Nephron progenitor cell (in vitro differentiated cells): ENCODE measurements around the gene KRT222.

ENCODE experiments used
- DNase-seq: peaks from one replicate; pipeline ENCODE4 v3.0.0; 2021
- H3K27ac Mint-ChIP-seq: 2 replicates; pipeline ENCODE4 v1.8.0; 2021; ENCODE audit warnings: mild to moderate bottlenecking, moderate library complexity, mixed read lengths
- H3K27me3 Mint-ChIP-seq: 2 replicates; pipeline ENCODE4 v1.8.0; 2021; ENCODE audit warnings: mild to moderate bottlenecking, low read depth, mixed read lengths; ENCODE audit not compliant: poor library complexity
- H3K36me3 Mint-ChIP-seq: 2 replicates; pipeline ENCODE4 v1.8.0; 2021; ENCODE audit warnings: low read depth, mixed read lengths
- H3K4me1 Mint-ChIP-seq: 2 replicates; pipeline ENCODE4 v1.8.0; 2021; ENCODE audit warnings: mixed read lengths
- H3K4me3 Mint-ChIP-seq: 2 replicates; pipeline ENCODE4 v1.8.0; 2021; ENCODE audit warnings: mild to moderate bottlenecking, moderate library complexity, mixed read lengths
- H3K9me3 Mint-ChIP-seq: 2 replicates; pipeline ENCODE4 v1.8.0; 2021; ENCODE audit warnings: mild to moderate bottlenecking, moderate library complexity, mixed read lengths
- TF ChIP-seq, protein P1 (sequence below): fragments of 200-600 bp; sonication (generic); IDR thresholded peaks from 2 replicates; pipeline ENCODE4 v1.5.0; 2021; ENCODE audit warnings: antibody characterized with exemption

KRT222 gene

DNA sequence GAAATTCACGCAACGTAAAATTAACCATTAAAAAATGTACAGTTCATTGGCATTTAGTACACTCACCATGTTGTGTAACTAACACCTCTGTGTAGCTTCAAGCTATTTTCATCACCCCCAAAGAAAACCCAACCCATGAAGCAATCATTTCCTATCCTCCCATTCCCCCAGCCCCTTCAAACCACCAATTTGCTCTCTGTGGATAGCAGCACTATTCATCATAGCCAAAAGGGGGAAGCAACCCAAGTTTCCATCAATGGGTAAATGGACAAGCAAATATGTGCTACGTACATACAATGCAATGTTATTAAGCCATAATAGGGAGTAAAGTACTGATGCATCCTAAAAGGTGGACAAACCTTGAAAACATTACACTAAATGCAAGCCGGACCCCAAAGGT lies 10.9 kb upstream of the KRT222 start:
- H3K27ac Mint-ChIP-seq, result no peak overlapping the region
- TF ChIP-seq, protein P1, sequence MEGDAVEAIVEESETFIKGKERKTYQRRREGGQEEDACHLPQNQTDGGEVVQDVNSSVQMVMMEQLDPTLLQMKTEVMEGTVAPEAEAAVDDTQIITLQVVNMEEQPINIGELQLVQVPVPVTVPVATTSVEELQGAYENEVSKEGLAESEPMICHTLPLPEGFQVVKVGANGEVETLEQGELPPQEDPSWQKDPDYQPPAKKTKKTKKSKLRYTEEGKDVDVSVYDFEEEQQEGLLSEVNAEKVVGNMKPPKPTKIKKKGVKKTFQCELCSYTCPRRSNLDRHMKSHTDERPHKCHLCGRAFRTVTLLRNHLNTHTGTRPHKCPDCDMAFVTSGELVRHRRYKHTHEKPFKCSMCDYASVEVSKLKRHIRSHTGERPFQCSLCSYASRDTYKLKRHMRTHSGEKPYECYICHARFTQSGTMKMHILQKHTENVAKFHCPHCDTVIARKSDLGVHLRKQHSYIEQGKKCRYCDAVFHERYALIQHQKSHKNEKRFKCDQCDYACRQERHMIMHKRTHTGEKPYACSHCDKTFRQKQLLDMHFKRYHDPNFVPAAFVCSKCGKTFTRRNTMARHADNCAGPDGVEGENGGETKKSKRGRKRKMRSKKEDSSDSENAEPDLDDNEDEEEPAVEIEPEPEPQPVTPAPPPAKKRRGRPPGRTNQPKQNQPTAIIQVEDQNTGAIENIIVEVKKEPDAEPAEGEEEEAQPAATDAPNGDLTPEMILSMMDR, result no peak
- no peak for DNase-seq
- H3K27me3 Mint-ChIP-seq, result peaks cover 41% of the 10 kb centered on the region
- no peak overlapping the region for H3K4me3 Mint-ChIP-seq
- no peaks in the 10 kb centered on the region for H3K9me3 Mint-ChIP-seq
- H3K36me3 Mint-ChIP-seq, result no peaks in the 10 kb centered on the region
- peaks cover 11% of the 10 kb centered on the region for H3K4me1 Mint-ChIP-seq

DNA sequence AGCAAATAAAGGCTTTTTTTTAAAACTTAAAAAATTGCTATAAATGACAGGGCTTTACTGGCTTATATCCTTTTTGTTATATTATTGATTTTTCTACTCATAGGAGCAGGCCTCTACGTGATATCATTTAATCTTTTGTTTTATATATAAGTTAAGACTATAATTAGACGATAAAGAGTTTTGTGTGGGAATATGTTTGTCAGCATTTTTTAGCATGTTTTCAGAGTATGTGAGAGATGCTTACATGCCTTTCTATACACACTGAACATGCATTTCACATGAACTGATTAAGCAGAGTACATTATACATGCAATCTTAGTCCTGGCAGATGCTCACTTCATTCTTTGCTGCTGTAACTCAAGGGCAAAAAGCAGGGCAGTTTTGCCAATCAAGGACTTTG lies 7.7 kb upstream of the KRT222 start:
- H3K4me1 Mint-ChIP-seq, result peaks cover 11% of the 10 kb centered on the region
- TF ChIP-seq, protein P1, result no peak
- no peak for DNase-seq
- no peaks in the 10 kb centered on the region for H3K9me3 Mint-ChIP-seq
- H3K36me3 Mint-ChIP-seq, result no peaks in the 10 kb centered on the region
- H3K27ac Mint-ChIP-seq, result no peak overlapping the region
- peaks cover 48% of the 10 kb centered on the region for H3K27me3 Mint-ChIP-seq
- H3K4me3 Mint-ChIP-seq, result no peak overlapping the region

DNA sequence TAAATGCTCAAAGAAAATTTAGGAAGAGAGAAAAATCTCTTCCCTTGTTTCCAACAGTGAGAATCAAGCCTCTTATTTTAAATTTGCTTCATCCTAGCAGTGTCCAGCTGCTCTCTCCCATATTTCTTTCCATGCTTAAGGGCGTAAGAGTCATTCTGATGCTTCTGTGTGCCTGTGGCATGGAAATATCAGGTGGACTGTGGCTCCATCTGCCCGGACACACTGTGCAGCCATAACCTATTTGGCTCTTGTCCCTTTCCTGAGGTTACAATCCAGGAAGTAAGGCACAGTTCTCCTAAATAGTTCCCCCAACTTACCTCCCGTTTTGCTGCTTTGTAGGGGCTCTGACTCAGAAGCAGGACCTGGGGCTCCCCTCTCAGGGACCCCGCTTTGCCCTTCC lies 6.3 kb upstream of the KRT222 start:
- Mint-ChIP-seq H3K27me3 (peaks cover 50% of the 10 kb centered on the region), H3K36me3 (no peaks in the 10 kb centered on the region), H3K27ac (no peak overlapping the region), H3K4me3 (no peak overlapping the region), H3K4me1 (peaks cover 11% of the 10 kb centered on the region), H3K9me3 (no peaks in the 10 kb centered on the region)
- no peak for DNase-seq
- TF ChIP-seq, protein P1, result no peak

DNA sequence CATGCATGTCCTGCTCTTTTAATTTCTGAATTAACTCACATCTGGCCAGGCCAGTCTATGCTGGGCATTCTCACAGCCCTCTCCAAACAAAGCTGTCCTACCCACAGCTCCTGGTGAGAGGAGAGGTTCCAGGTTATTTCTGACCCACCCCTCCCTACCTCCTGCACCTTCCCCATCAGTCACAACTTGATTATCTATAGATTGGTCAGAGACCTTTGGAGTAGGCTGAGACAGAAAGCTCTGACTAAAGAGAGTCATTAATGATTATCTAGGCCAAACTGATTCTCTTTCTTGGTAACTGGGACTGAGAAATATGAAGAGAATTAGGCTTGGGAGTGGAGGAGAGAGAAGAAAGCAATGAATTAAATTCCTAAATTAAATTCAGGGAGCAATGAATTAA lies 1.4 kb upstream of the KRT222 start:
- Mint-ChIP-seq H3K4me1 (peaks cover 7% of the 10 kb centered on the region), H3K36me3 (no peaks in the 10 kb centered on the region), H3K27me3 (peaks cover 35% of the 10 kb centered on the region), H3K27ac (no peak overlapping the region), H3K4me3 (no peak overlapping the region), H3K9me3 (no peaks in the 10 kb centered on the region)
- TF ChIP-seq, protein P1, result no peak
- DNase-seq, result no peak

DNA sequence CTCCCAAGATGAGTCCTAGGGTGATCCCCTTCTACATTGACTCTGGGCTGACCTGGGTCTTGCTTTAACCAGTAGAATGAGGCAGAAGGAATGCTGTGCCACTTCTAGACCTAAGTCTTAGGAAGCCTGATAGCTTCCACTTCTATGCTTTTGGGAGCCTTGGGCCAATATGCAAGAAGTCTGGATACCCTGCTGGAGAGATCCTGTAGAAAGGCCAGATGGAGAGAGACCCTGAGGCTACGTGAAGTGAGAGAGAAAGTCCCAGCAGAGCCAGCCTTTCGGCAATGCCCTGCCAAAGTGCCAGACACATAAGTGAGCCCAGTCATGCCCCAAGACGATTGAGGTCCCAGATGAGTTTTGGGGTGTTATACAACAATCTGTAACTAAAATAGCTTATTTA lies 1.7 kb downstream of the KRT222 start:
- TF ChIP-seq, protein P1, result no peak
- H3K4me3 Mint-ChIP-seq, result no peak overlapping the region
- H3K9me3 Mint-ChIP-seq, result no peaks in the 10 kb centered on the region
- peaks cover 7% of the 10 kb centered on the region for H3K4me1 Mint-ChIP-seq
- no peaks in the 10 kb centered on the region for H3K36me3 Mint-ChIP-seq
- DNase-seq, result no peak
- H3K27me3 Mint-ChIP-seq, result peaks cover 32% of the 10 kb centered on the region
- H3K27ac Mint-ChIP-seq, result no peak overlapping the region

DNA sequence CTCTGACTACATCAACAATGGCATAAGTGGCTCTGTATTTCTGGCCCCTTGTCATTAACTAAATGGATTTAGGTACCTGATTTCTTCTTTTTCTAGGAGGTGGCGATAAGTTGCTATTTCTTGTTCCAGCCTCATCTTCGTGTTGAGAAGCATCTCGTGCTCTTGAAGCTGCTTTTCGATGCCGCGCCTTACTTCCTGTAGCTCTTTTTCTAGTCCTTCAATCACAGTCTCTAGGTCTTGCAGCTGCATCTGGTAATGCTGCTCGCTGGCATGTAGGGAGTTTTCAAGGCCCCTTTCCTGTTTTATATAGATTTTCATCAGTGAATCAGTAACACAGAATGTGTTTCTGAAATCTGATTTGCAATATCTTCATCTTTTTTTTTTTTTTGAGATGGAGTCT lies 5.1 kb downstream of the KRT222 start:
- H3K27me3 Mint-ChIP-seq, result peaks cover 14% of the 10 kb centered on the region
- no peak for DNase-seq
- H3K4me1 Mint-ChIP-seq, result peaks cover 4% of the 10 kb centered on the region
- no peak overlapping the region for H3K27ac Mint-ChIP-seq
- TF ChIP-seq, protein P1, result no peak
- no peak overlapping the region for H3K4me3 Mint-ChIP-seq
- H3K9me3 Mint-ChIP-seq, result no peaks in the 10 kb centered on the region
- H3K36me3 Mint-ChIP-seq, result no peaks in the 10 kb centered on the region
